GM12892 (cell line): Measurements from ENCODE around the gene GPR84.

ENCODE experiments used
- POLR2A ChIP-seq: IDR thresholded peaks from 2 replicates; pipeline ENCODE4 v1.6.1; 2011; ENCODE audit warnings: low read depth, low read length, control low read depth
- POLR2AphosphoS5 ChIP-seq: IDR thresholded peaks from 2 replicates; pipeline ENCODE4 v1.6.1; 2011; ENCODE audit warnings: low read depth, low read length, control low read depth

DNA sequence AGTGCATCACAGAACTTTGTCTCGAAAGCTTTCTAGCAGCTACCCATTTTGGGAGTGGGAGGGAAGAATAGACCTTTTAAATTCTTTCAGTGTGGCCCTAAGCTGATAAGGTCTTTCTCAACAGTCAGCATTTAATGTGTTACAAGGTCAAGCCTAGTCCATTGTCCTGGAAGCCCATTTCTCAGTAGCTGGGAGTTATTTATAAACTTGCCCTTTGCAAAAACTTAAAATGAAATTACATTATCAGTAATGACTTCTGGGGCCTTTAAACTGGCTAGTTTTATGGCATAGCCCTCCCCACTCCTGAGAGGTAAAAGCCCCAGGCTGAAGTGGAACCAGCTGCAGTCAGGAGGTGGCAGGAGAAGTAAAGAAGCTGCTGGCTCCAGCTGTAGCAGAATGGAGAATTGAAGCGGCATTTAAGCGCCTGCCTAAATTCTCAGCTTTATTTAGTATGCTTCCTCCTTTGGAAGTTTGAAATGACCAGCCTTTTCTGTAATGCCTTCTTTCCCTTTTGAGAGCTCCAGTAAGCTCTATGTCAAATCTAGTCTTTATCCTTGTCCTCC is 26.9 kb downstream of the GPR84 start:
- TF ChIP-seq POLR2A (no peak), POLR2AphosphoS5 (no peak)
